PC-3 (cell line): ENCODE results near the gene MUC20.
"Not testable (repeated sequence)": the region's sequence is repeated elsewhere in the genome, so short reads cannot be mapped to it uniquely, and the experiment has no call there.

Experiments
- CTCF ChIP-seq: fragments of 300-600 bp; sonication (generic); conservative IDR thresholded peaks from 2 replicates; pipeline ENCODE4 v1.5.1; 2017; ENCODE audit warnings: antibody characterized with exemption, low read depth, mild to moderate bottlenecking, low read length
- EZH2 ChIP-seq: fragments of 300-600 bp; sonication (generic); IDR thresholded peaks from one replicate; pipeline ENCODE4 v1.6.1; 2017; ENCODE audit warnings: antibody characterized with exemption, mild to moderate bottlenecking, low read length; ENCODE audit not compliant: unreplicated experiment
- EZH2phosphoT487 ChIP-seq: fragments of 300-600 bp; sonication (generic); IDR thresholded peaks from 2 replicates; pipeline ENCODE4 v1.6.1; 2018; ENCODE audit warnings: mild to moderate bottlenecking, antibody characterized with exemption, low read length, borderline replicate concordance

- not testable (repeated sequence) for TF ChIP-seq CTCF, EZH2, EZH2phosphoT487
Observed at GRCh38 chr3:195712535-195712910, 8.3 kb upstream of the MUC20 start.
